WTC11 (cell line): ENCODE results near the gene IRX2. TPM values are rescaled to one million over a fixed set of nuclear protein-coding genes. Genes with fewer than 3 reads are reported as not detected.

Experiments
- ATAC-seq: fragments of 200-7000 bp; cut with Tn5 transposase; 2 replicates; pipeline ENCODE4 v1.10.0; 2021; ENCODE audit warnings: mild to moderate bottlenecking, moderate library complexity
- CTCF ChIA-PET: fragments of 300-600 bp; sonication (Branson Sonifier 250); formaldehyde crosslinking; loops from one replicate; lab custom pipeline; 2021; ENCODE audit warnings: antibody characterized with exemption; lab: Charles Lee
- POLR2A ChIA-PET: fragments of 350-600 bp; sonication (Branson Sonifier 250); formaldehyde crosslinking; loops from one replicate; lab custom pipeline; 2021; ENCODE audit warnings: antibody characterized with exemption; lab: Charles Lee
- DNase-seq: peaks from one replicate; pipeline ENCODE4 v3.0.0; 2021; ENCODE audit warnings: low spot score
- H3K27ac Mint-ChIP-seq: 2 replicates; pipeline ENCODE4 v1.8.0; 2021; ENCODE audit warnings: mixed read lengths
- H3K27me3 Mint-ChIP-seq: 2 replicates; pipeline ENCODE4 v1.8.0; 2021; ENCODE audit warnings: low read depth, mild to moderate bottlenecking, moderate library complexity, mixed read lengths
- H3K36me3 Mint-ChIP-seq: 2 replicates; pipeline ENCODE4 v1.8.0; 2021; ENCODE audit warnings: mixed read lengths
- H3K4me1 Mint-ChIP-seq: 2 replicates; pipeline ENCODE4 v1.8.0; 2022; ENCODE audit warnings: mixed read lengths
- H3K4me3 Mint-ChIP-seq: 2 replicates; pipeline ENCODE4 v1.8.0; 2021; ENCODE audit warnings: mild to moderate bottlenecking, moderate library complexity, mixed read lengths
- H3K9me3 Mint-ChIP-seq: 2 replicates; pipeline ENCODE4 v1.8.0; 2021; ENCODE audit warnings: mixed read lengths
- ESRRA ChIP-seq: sonication (generic); formaldehyde crosslinking; IDR thresholded peaks from 2 replicates; pipeline ENCODE4 v1.8.1; 2022; ENCODE audit warnings: mild to moderate bottlenecking, missing genetic modification reagents, borderline replicate concordance
- FOXP4 ChIP-seq: sonication (generic); formaldehyde crosslinking; IDR thresholded peaks from 2 replicates; pipeline ENCODE4 v1.8.0; 2022; ENCODE audit warnings: mild to moderate bottlenecking, missing genetic modification reagents
- IRF2 ChIP-seq: sonication (generic); formaldehyde crosslinking; IDR thresholded peaks from 2 replicates; pipeline ENCODE4 v1.8.0; 2022; ENCODE audit warnings: low read depth, missing genetic modification reagents, borderline replicate concordance
- MYBL2 ChIP-seq: sonication (generic); formaldehyde crosslinking; IDR thresholded peaks from 2 replicates; pipeline ENCODE4 v1.8.1; 2023; ENCODE audit warnings: mild to moderate bottlenecking, moderate library complexity, missing genetic modification reagents
- NFYB ChIP-seq: sonication (generic); formaldehyde crosslinking; conservative IDR thresholded peaks from 2 replicates; pipeline ENCODE4 v1.8.0; 2022; ENCODE audit warnings: low read depth, missing genetic modification reagents
- STAT6 ChIP-seq: sonication (generic); formaldehyde crosslinking; conservative IDR thresholded peaks from 2 replicates; pipeline ENCODE4 v1.8.1; 2023; ENCODE audit warnings: mild to moderate bottlenecking, low read depth, missing genetic modification reagents, moderate library complexity
- ZNF232 ChIP-seq: sonication (generic); formaldehyde crosslinking; IDR thresholded peaks from 2 replicates; pipeline ENCODE4 v1.8.0; 2022; ENCODE audit warnings: mild to moderate bottlenecking, missing genetic modification reagents
- ZNF396 ChIP-seq: fragments of 250-450 bp; sonication (Bioruptor Pico); IDR thresholded peaks from 2 replicates; pipeline ENCODE4 v1.8.0; 2021; ENCODE audit warnings: mild to moderate bottlenecking, moderate library complexity, borderline replicate concordance
- ZSCAN18 ChIP-seq: fragments of 250-450 bp; sonication (Bioruptor Pico); IDR thresholded peaks from 2 replicates; pipeline ENCODE4 v2.1.2; 2022; ENCODE audit warnings: mild to moderate bottlenecking, moderate library complexity
- total RNA-seq: library from RNA; stranded (reverse); gene quantifications from 3 replicates; pipeline ENCODE4 v1.2.3, GENCODE V29; 2021
- TF ChIP-seq, protein P1 (sequence below): sonication (generic); formaldehyde crosslinking; IDR thresholded peaks from 2 replicates; pipeline ENCODE4 v1.8.0; 2023; ENCODE audit warnings: mild to moderate bottlenecking, missing genetic modification reagents
- TF ChIP-seq, protein P2 (sequence below): sonication (generic); formaldehyde crosslinking; conservative IDR thresholded peaks from 2 replicates; pipeline ENCODE4 v1.8.1; 2022; ENCODE audit warnings: mild to moderate bottlenecking, missing genetic modification reagents
- TF ChIP-seq, protein P3 (sequence below): sonication (generic); formaldehyde crosslinking; IDR thresholded peaks from 2 replicates; pipeline ENCODE4 v1.8.1; 2023; ENCODE audit warnings: mild to moderate bottlenecking, missing genetic modification reagents, moderate library complexity
- TF ChIP-seq, protein P4 (sequence below): fragments of 200-600 bp; IDR thresholded peaks from 2 replicates; pipeline ENCODE4 v1.8.0; 2022; ENCODE audit warnings: antibody characterized with exemption

The IRX2 gene
- total RNA-seq, 1 experiment from 2014 or later = 63.2 TPM

DNA sequence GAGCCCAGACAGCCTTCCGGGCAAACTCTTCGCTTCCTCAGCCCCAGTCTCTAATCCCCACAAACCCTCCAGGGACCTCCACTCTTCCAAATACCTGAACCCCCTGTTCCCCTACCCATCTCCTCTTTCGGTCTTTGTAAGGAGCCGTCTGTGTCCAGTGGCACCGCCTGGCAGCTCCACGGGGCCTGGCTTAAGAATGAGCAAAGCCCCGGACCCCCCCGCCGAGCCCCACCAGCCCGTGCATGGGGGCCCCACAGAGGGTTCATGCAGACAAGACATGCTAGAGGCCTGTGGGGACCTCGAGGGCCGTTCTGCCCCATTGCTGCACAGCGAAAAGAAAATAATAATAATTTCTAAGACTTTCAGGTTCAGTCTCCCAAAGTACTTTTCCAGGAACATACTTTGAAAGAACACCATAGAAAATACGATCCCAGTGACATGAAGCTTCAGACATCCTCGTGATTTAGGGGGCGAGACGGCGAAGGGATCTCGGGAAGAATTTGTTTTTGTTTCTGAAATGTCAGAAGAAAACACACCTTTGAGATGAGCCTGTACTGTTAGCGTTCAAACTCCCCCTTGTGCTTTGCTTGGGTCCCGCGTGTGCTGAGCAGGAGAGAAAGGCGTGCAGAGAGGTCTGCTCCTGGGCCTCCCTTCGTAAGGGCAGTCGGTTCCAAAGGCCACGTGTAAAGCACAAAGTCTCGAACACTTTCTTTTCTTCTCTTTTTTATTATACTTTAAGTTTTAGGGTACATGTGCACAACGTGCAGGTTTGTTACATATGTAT is 49.2 kb downstream of the IRX2 start (continued):
- TF ChIP-seq, protein P1, sequence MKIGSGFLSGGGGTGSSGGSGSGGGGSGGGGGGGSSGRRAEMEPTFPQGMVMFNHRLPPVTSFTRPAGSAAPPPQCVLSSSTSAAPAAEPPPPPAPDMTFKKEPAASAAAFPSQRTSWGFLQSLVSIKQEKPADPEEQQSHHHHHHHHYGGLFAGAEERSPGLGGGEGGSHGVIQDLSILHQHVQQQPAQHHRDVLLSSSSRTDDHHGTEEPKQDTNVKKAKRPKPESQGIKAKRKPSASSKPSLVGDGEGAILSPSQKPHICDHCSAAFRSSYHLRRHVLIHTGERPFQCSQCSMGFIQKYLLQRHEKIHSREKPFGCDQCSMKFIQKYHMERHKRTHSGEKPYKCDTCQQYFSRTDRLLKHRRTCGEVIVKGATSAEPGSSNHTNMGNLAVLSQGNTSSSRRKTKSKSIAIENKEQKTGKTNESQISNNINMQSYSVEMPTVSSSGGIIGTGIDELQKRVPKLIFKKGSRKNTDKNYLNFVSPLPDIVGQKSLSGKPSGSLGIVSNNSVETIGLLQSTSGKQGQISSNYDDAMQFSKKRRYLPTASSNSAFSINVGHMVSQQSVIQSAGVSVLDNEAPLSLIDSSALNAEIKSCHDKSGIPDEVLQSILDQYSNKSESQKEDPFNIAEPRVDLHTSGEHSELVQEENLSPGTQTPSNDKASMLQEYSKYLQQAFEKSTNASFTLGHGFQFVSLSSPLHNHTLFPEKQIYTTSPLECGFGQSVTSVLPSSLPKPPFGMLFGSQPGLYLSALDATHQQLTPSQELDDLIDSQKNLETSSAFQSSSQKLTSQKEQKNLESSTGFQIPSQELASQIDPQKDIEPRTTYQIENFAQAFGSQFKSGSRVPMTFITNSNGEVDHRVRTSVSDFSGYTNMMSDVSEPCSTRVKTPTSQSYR (CRISPR knock-in tag) = no peak
- TF ChIP-seq ZNF232 (CRISPR knock-in tag) = no peak
- no peak for TF ChIP-seq ESRRA (CRISPR knock-in tag)
- TF ChIP-seq, protein P2, sequence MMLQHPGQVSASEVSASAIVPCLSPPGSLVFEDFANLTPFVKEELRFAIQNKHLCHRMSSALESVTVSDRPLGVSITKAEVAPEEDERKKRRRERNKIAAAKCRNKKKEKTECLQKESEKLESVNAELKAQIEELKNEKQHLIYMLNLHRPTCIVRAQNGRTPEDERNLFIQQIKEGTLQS (CRISPR knock-in tag) = no peak
- TF ChIP-seq IRF2 = no peak
- no peak for TF ChIP-seq FOXP4 (CRISPR knock-in tag)
- TF ChIP-seq, protein P3, sequence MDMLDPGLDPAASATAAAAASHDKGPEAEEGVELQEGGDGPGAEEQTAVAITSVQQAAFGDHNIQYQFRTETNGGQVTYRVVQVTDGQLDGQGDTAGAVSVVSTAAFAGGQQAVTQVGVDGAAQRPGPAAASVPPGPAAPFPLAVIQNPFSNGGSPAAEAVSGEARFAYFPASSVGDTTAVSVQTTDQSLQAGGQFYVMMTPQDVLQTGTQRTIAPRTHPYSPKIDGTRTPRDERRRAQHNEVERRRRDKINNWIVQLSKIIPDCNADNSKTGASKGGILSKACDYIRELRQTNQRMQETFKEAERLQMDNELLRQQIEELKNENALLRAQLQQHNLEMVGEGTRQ (CRISPR knock-in tag) = no peak
- no peak for TF ChIP-seq ZNF396 (CRISPR knock-in tag)
- no peak for TF ChIP-seq STAT6
- TF ChIP-seq ZSCAN18 (CRISPR knock-in tag) = no peak
- no peak for TF ChIP-seq MYBL2

GRCh38 chr5:2701592-2701991 is 49.9 kb downstream of the IRX2 start:
- Mint-ChIP-seq H3K4me3 (no peak overlapping the region), H3K9me3 (peaks cover 5% of the 10 kb centered on the region; the same call in 1 of the 2 replicates), H3K27ac (no peak overlapping the region), H3K27me3 (no peaks in the 10 kb centered on the region), H3K4me1 (peaks cover 12% of the 10 kb centered on the region), H3K36me3 (no peaks in the 10 kb centered on the region)
- ChIA-PET POLR2A (no interaction called here), CTCF (interaction anchor here (0.6 to 1.5 kb wide), 8 partner anchors 9 to 410 kb away, joined by 3 to 15 read pairs (median 4); no protein-coding TSS in a partner anchor)
- ATAC-seq (peak; percentile 80), DNase-seq (peak; percentile 24)
- TF ChIP-seq NFYB = no peak
- TF ChIP-seq, protein P4, sequence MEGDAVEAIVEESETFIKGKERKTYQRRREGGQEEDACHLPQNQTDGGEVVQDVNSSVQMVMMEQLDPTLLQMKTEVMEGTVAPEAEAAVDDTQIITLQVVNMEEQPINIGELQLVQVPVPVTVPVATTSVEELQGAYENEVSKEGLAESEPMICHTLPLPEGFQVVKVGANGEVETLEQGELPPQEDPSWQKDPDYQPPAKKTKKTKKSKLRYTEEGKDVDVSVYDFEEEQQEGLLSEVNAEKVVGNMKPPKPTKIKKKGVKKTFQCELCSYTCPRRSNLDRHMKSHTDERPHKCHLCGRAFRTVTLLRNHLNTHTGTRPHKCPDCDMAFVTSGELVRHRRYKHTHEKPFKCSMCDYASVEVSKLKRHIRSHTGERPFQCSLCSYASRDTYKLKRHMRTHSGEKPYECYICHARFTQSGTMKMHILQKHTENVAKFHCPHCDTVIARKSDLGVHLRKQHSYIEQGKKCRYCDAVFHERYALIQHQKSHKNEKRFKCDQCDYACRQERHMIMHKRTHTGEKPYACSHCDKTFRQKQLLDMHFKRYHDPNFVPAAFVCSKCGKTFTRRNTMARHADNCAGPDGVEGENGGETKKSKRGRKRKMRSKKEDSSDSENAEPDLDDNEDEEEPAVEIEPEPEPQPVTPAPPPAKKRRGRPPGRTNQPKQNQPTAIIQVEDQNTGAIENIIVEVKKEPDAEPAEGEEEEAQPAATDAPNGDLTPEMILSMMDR = peak; percentile 18; the same call in 1 of the 2 replicates
- TF ChIP-seq, all 79 proteins: peak for 1
